ENCODE measurements around the gene TBC1D17. TPM values are rescaled to one million over a fixed set of nuclear protein-coding genes. Genes with fewer than 3 reads are reported as not detected.

The TBC1D17 gene
- total and polyA plus RNA-seq, 10 of the 15 experiments (the other 5 are each of a cell fraction or from before 2014, with no cell fraction given): 0.42 to 20.4 (median 11.2) TPM

- H4K20me1 ChIP-seq (ENCODE audit: control insufficient read depth, insufficient read depth): no peaks in the 10 kb centered on the region
- ChIA-PET CTCF (interaction anchor here (1.0 kb wide), 1 partner anchor 8 kb away, joined by 3 read pairs; no protein-coding TSS in a partner anchor), RAD21 (ENCODE audit: unreplicated experiment) (no interaction called here), SMC1A (ENCODE audit: uncharacterized antibody, unreplicated experiment) (no interaction called here), POLR2A (interaction anchor here (0.7 to 1.6 kb wide), 4 partner anchors 8 to 47 kb away, joined by 3 to 7 read pairs (median 4); no protein-coding TSS in a partner anchor)
- no TSS peak for BruUV-seq (replicated peaks)
- H3K4me2 ChIP-seq (ENCODE audit: control insufficient read depth, insufficient read depth): no peak overlapping the region
- H3K36me3 ChIP-seq (ENCODE audit: control insufficient read depth in 2 of 2, insufficient read depth in 2 of 2, low read length in 1 of 2): peaks cover 8 to 13% of the 10 kb centered on the region in 2 experiments
- TF ChIP-seq SP1 (IDR thresholded peaks at IDR 0.05; ENCODE audit: low read depth, low read length) (no peak), NBN (IDR thresholded peaks at IDR 0.05) (no peak), TCF12 (IDR thresholded peaks at IDR 0.05; ENCODE audit: low read depth, low read length) (no peak), STAT3 (IDR thresholded peaks at IDR 0.05; ENCODE audit: low read depth, low read length) (no peak), EP300 (IDR thresholded peaks at IDR 0.05; ENCODE audit: borderline replicate concordance in 1 of 2, control insufficient read depth in 1 of 2, low read depth in 2 of 2, low read length in 2 of 2) (no peak), RB1 (IDR thresholded peaks at IDR 0.05; ENCODE audit: borderline replicate concordance) (no peak), BMI1 (IDR thresholded peaks at IDR 0.05; ENCODE audit: borderline replicate concordance) (no peak), MXI1 (IDR thresholded peaks at IDR 0.05; ENCODE audit: low read depth, low read length) (no peak), MTA2 (IDR thresholded peaks at IDR 0.05; ENCODE audit: low read depth) (no peak), SPI1 (IDR thresholded peaks at IDR 0.05; ENCODE audit: borderline replicate concordance, insufficient read depth, low read depth, low read length) (no peak)
- TF ChIP-seq, protein P1, sequence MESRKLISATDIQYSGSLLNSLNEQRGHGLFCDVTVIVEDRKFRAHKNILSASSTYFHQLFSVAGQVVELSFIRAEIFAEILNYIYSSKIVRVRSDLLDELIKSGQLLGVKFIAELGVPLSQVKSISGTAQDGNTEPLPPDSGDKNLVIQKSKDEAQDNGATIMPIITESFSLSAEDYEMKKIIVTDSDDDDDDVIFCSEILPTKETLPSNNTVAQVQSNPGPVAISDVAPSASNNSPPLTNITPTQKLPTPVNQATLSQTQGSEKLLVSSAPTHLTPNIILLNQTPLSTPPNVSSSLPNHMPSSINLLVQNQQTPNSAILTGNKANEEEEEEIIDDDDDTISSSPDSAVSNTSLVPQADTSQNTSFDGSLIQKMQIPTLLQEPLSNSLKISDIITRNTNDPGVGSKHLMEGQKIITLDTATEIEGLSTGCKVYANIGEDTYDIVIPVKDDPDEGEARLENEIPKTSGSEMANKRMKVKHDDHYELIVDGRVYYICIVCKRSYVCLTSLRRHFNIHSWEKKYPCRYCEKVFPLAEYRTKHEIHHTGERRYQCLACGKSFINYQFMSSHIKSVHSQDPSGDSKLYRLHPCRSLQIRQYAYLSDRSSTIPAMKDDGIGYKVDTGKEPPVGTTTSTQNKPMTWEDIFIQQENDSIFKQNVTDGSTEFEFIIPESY (IDR thresholded peaks at IDR 0.05): no peak
- H2AFZ ChIP-seq (ENCODE audit: control insufficient read depth, low read depth, low read length): no peak overlapping the region
- H3K27me3 ChIP-seq (replicated peaks in 1 of 2; ENCODE audit: control insufficient read depth in 2 of 2, insufficient read depth in 2 of 2, low read length in 1 of 2): no peaks in the 10 kb centered on the region
- no peak for ATAC-seq
- no peak overlapping the region for H3K27ac ChIP-seq (ENCODE audit: control insufficient read depth, insufficient read depth)
- in situ Hi-C loops (cut with MboI): loop anchor here (25.0 kb wide), 1 partner anchor 1243 kb away; the partner anchor contains the start of genes CA11 and DBP
- intact Hi-C loops (cut with micrococcal nuclease; ENCODE audit: unreplicated experiment): no loop called here
- H3K79me2 ChIP-seq (ENCODE audit: control insufficient read depth, insufficient read depth, low read length): peaks cover 17% of the 10 kb centered on the region
- no peak for FAIRE-seq
- H3K4me3 ChIP-seq: no peak overlapping the region
- DNase-seq (ENCODE audit: low read depth, low spot score): no peak
- WGBS (ENCODE audit: insufficient coverage, insufficient replicate concordance, low lambda C conversion rate, missing lambda C conversion rate): 77% methylated on average over 10 of the region's 10 CpGs
- H3K9me3 ChIP-seq (replicated peaks; ENCODE audit: control insufficient read depth, insufficient read depth, low read length): no peaks in the 10 kb centered on the region; the same call in 2 of the 3 replicates
- no peak overlapping the region for H3K9ac ChIP-seq (ENCODE audit: control insufficient read depth, insufficient read depth, low read length)
- peaks cover 10% of the 10 kb centered on the region for H3K4me1 ChIP-seq (ENCODE audit: control insufficient read depth, insufficient read depth, low read length)
These were observed 2.8 kb downstream of the TBC1D17 start for GRCh38 chr19:49880162-49880869.
